Caco-2 (cell line): Measurements from ENCODE around the gene ACACA. TPM values are rescaled to one million over a fixed set of nuclear protein-coding genes. Genes with fewer than 3 reads are reported as not detected.

Experiments
- BruUV-seq: library from RNA; stranded (reverse); fragments of 400-500 nt; replicated peaks from 2 replicates; lab custom pipeline; 2021; lab: Mats Ljungman, UMichigan
- CTCF ChIA-PET: fragments of 300-600 bp; sonication (Branson Sonifier 250); formaldehyde crosslinking; loops from one replicate; lab custom pipeline; 2022; ENCODE audit warnings: antibody characterized with exemption; lab: Charles Lee
- POLR2A ChIA-PET: fragments of 300-600 bp; sonication (Branson Sonifier 250); formaldehyde crosslinking; loops from one replicate; lab custom pipeline; 2022; ENCODE audit warnings: antibody characterized with exemption; lab: Charles Lee
- DNase-seq, 2 experiments: peaks; one replicate each; pipeline versions ENCODE4 v3.0.0 to v3.0.0-alpha.2; 2020 to 2022
- H3K27me3 ChIP-seq: replicated peaks from 2 replicates; pipeline ENCODE4 v1.6.0; 2011; ENCODE audit warnings: low read length; ENCODE audit not compliant: control insufficient read depth, insufficient read depth
- H3K36me3 ChIP-seq: 2 replicates; pipeline ENCODE4 v1.5.1; 2011; ENCODE audit warnings: low read length; ENCODE audit not compliant: control insufficient read depth, insufficient read depth
- H3K4me1 ChIP-seq: fragments of 250-450 bp; sonication (Bioruptor Pico); 2 replicates; pipeline ENCODE4 v1.5.1; 2020; ENCODE audit warnings: mild to moderate bottlenecking
- H3K4me3 ChIP-seq: 2 replicates; pipeline ENCODE4 v1.5.1; 2011; ENCODE audit warnings: low read depth, mild to moderate bottlenecking, control low read depth, low read length
- H3K9me3 ChIP-seq: fragments of 250-450 bp; sonication (Bioruptor Pico); 2 replicates; pipeline ENCODE4 v1.5.1; 2020; ENCODE audit warnings: mild to moderate bottlenecking, moderate library complexity
- H3K27ac Mint-ChIP-seq: one replicate; pipeline ENCODE4 v1.8.0; 2022; ENCODE audit warnings: mixed read lengths; ENCODE audit not compliant: unreplicated experiment
- H3K27me3 Mint-ChIP-seq: one replicate; pipeline ENCODE4 v1.8.0; 2022; ENCODE audit warnings: mixed read lengths; ENCODE audit not compliant: insufficient read depth, unreplicated experiment
- H3K36me3 Mint-ChIP-seq: one replicate; pipeline ENCODE4 v1.8.0; 2022; ENCODE audit warnings: mild to moderate bottlenecking, mixed read lengths; ENCODE audit not compliant: insufficient read depth, unreplicated experiment
- H3K4me1 Mint-ChIP-seq: one replicate; pipeline ENCODE4 v1.8.0; 2022; ENCODE audit warnings: low read depth, mixed read lengths; ENCODE audit not compliant: unreplicated experiment
- H3K4me3 Mint-ChIP-seq: one replicate; pipeline ENCODE4 v1.8.0; 2022; ENCODE audit warnings: mild to moderate bottlenecking, moderate library complexity, mixed read lengths; ENCODE audit not compliant: unreplicated experiment
- H3K9me3 Mint-ChIP-seq: one replicate; pipeline ENCODE4 v1.8.0; 2022; ENCODE audit warnings: mixed read lengths; ENCODE audit not compliant: unreplicated experiment
- intact Hi-C: fragments of 100-400 bp; cut with micrococcal nuclease; formaldehyde crosslinking; loops from one replicate; pipeline ENCODE4 v1.10.0; 2022; ENCODE audit not compliant: unreplicated experiment
- total RNA-seq: library from RNA; stranded (reverse); gene quantifications from 2 replicates; pipeline ENCODE4 v1.2.3, GENCODE V29; 2022
- TF ChIP-seq, protein P1 (sequence below), 2 experiments: fragments of 200-600 bp in 1 of 2; IDR thresholded peaks; 1 replicate in 1 of 2; 2 replicates in 1 of 2; pipeline versions ENCODE4 v1.5.1 to v1.8.0; 2011 to 2022; ENCODE audit warnings: antibody characterized with exemption in 1 of 2, control low read depth in 1 of 2, inconsistent platforms in 1 of 2, low read depth in 1 of 2, low read length in 1 of 2, mild to moderate bottlenecking in 1 of 2, moderate library complexity in 1 of 2; ENCODE audit not compliant: insufficient read depth in 1 of 2, severe bottlenecking in 1 of 2, unreplicated experiment in 1 of 2

The ACACA gene
- total RNA-seq, 1 experiment from 2014 or later = 108 TPM

- no peak for DNase-seq
- Histone ChIP-seq H3K27me3 (no peaks in the 10 kb centered on the region), H3K36me3 (no peaks in the 10 kb centered on the region), H3K4me3 (no peak overlapping the region), H3K4me1 (peaks cover 8% of the 10 kb centered on the region), H3K9me3 (peaks cover 4% of the 10 kb centered on the region; the same call in 1 of the 2 replicates)
- Mint-ChIP-seq H3K9me3 (no peaks in the 10 kb centered on the region), H3K4me1 (peaks cover 13% of the 10 kb centered on the region), H3K27ac (no peak overlapping the region), H3K36me3 (no peaks in the 10 kb centered on the region), H3K4me3 (no peak overlapping the region), H3K27me3 (no peaks in the 10 kb centered on the region)
- TF ChIP-seq, protein P1, sequence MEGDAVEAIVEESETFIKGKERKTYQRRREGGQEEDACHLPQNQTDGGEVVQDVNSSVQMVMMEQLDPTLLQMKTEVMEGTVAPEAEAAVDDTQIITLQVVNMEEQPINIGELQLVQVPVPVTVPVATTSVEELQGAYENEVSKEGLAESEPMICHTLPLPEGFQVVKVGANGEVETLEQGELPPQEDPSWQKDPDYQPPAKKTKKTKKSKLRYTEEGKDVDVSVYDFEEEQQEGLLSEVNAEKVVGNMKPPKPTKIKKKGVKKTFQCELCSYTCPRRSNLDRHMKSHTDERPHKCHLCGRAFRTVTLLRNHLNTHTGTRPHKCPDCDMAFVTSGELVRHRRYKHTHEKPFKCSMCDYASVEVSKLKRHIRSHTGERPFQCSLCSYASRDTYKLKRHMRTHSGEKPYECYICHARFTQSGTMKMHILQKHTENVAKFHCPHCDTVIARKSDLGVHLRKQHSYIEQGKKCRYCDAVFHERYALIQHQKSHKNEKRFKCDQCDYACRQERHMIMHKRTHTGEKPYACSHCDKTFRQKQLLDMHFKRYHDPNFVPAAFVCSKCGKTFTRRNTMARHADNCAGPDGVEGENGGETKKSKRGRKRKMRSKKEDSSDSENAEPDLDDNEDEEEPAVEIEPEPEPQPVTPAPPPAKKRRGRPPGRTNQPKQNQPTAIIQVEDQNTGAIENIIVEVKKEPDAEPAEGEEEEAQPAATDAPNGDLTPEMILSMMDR (IDR thresholded peaks at IDR 0.05; ENCODE audit: insufficient read depth in 1 of 2, low read depth in 1 of 2, low read length in 1 of 2, severe bottlenecking in 1 of 2, unreplicated experiment in 1 of 2) = no peak
- POLR2A ChIA-PET = no interaction called here
- CTCF ChIA-PET = no interaction called here
- BruUV-seq = no TSS peak
- intact Hi-C loops = no loop called here
These were observed 337.5 kb downstream of the ACACA start for GRCh38 chr17:37069087-37069486.

GRCh38 chr17:37068266-37068665 lies 338.4 kb downstream of the ACACA start:
- Histone ChIP-seq H3K4me3 (no peak overlapping the region), H3K9me3 (peaks cover 4% of the 10 kb centered on the region; the same call in 1 of the 2 replicates), H3K36me3 (no peaks in the 10 kb centered on the region), H3K4me1 (peaks cover 8% of the 10 kb centered on the region), H3K27me3 (no peaks in the 10 kb centered on the region)
- TF ChIP-seq, protein P1 (IDR thresholded peaks at IDR 0.05; ENCODE audit: insufficient read depth in 1 of 2, low read depth in 1 of 2, low read length in 1 of 2, severe bottlenecking in 1 of 2, unreplicated experiment in 1 of 2) = no peak
- POLR2A ChIA-PET = no interaction called here
- CTCF ChIA-PET = interaction anchor here (1.5 kb wide), 1 partner anchor 20 kb away, joined by 5 read pairs; no protein-coding TSS in a partner anchor
- Mint-ChIP-seq H3K36me3 (no peaks in the 10 kb centered on the region), H3K27ac (no peak overlapping the region), H3K9me3 (no peaks in the 10 kb centered on the region), H3K27me3 (no peaks in the 10 kb centered on the region), H3K4me3 (no peak overlapping the region), H3K4me1 (peaks cover 13% of the 10 kb centered on the region)
- DNase-seq = no peak
- no TSS peak for BruUV-seq
- intact Hi-C loops = no loop called here

DNA sequence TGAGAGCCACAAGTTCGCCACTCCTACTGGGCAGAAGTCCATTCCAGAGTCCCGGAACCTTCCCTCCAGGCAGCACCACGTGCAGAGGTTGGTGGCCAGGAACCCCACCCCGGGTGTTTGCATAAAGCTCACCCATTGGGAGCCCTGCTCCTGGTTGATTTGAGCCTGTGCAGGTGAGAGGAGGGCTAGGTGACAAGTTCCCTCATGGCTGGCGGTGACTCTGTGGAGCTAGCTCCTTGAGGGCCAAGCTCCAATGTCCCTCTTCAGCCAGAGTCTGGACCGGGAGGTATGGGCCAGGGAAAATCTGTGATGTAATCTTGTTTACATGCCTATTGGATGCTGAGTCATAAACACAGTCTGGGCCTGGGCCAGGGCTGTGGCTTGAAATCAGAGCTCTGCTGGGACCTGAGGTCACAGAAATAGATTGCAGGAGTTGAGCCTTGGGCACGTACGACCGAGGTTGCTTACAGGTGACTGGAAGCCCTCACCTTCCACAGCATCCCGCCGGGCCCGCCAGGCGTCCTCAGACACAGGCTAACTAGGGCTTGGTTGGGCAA lies 339.0 kb downstream of the ACACA start:
- Histone ChIP-seq H3K27me3 (no peaks in the 10 kb centered on the region), H3K9me3 (peaks cover 4% of the 10 kb centered on the region; the same call in 1 of the 2 replicates), H3K4me3 (no peak overlapping the region), H3K36me3 (no peaks in the 10 kb centered on the region), H3K4me1 (peaks cover 8% of the 10 kb centered on the region)
- H3K27me3 Mint-ChIP-seq = no peaks in the 10 kb centered on the region
- no peak overlapping the region for H3K27ac Mint-ChIP-seq
- H3K36me3 Mint-ChIP-seq = no peaks in the 10 kb centered on the region
- POLR2A ChIA-PET = no interaction called here
- intact Hi-C loops = no loop called here
- H3K4me1 Mint-ChIP-seq = peaks cover 13% of the 10 kb centered on the region
- peak; percentile 23 to 54 for DNase-seq
- H3K9me3 Mint-ChIP-seq = no peaks in the 10 kb centered on the region
- CTCF ChIA-PET = interaction anchor here (1.5 kb wide), 1 partner anchor 20 kb away, joined by 5 read pairs; no protein-coding TSS in a partner anchor
- TF ChIP-seq, protein P1 (IDR thresholded peaks at IDR 0.05; ENCODE audit: insufficient read depth in 1 of 2, low read depth in 1 of 2, low read length in 1 of 2, severe bottlenecking in 1 of 2, unreplicated experiment in 1 of 2) = no peak
- BruUV-seq = no TSS peak
- no peak overlapping the region for H3K4me3 Mint-ChIP-seq
